ENCODE data around the gene SMAD3. TPM values are rescaled to one million over a fixed set of nuclear protein-coding genes. Genes with fewer than 3 reads are reported as not detected.

SMAD3 gene
- total and polyA plus RNA-seq, 2 donors (not counting 1 experiment from before 2014, with no cell fraction given) = 55.9 to 163 TPM

DNA sequence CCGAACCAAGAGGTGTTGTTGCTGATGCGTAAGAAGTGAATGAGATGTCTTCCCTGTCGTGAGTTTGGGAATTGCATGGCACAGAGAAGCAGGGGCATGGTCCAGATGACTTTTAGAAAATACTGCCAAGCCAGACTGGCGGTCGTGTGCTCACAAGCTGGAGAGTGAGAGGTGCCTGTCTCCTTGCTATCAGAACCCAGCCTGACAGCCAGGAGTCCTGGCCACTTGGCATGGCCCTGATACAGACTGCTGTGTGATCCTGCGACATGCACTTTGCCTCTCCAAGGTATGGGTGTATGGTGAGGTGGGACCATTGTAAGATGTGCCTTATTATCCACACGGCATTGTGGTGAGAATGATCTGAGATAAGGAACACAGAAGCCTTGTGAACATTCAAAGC, 93.0 kb downstream of the SMAD3 start:
- no peak overlapping the region for H3K9ac ChIP-seq (ENCODE audit: low read length)
- peaks cover 98% of the 10 kb centered on the region for H3K79me2 ChIP-seq (ENCODE audit: control insufficient read depth, insufficient read depth, low read length)
- H4K20me1 ChIP-seq (ENCODE audit: control insufficient read depth, insufficient read depth, low read length, poor library complexity, severe bottlenecking) = peaks cover 91% of the 10 kb centered on the region
- H3K4me1 ChIP-seq (ENCODE audit: control insufficient read depth in 2 of 2, insufficient read depth in 2 of 2, low read length in 2 of 2) = peaks cover 27 to 40% of the 10 kb centered on the region in 2 donors
- no peaks in the 10 kb centered on the region for H3K9me3 ChIP-seq (ENCODE audit: control extremely low read depth in 1 of 3, control insufficient read depth in 2 of 3, insufficient read depth in 1 of 3, low read length in 2 of 3)
- H3K36me3 ChIP-seq (replicated peaks in 1 of 2; ENCODE audit: control extremely low read depth in 1 of 2, control insufficient read depth in 1 of 2, extremely low read depth in 1 of 2, insufficient read depth in 2 of 2, low read length in 1 of 2) = peaks cover 3 to 26% of the 10 kb centered on the region in 2 experiments
- H3K27me3 ChIP-seq (replicated peaks in 1 of 4; ENCODE audit: control extremely low read depth in 1 of 4, control insufficient read depth in 3 of 4, insufficient read depth in 4 of 4, low read length in 3 of 4) = no peaks in the 10 kb centered on the region
- ATAC-seq (ENCODE audit: low read depth) (no peak), DNase-seq (no peak)
- no peak overlapping the region for H3K4me2 ChIP-seq (replicated peaks; ENCODE audit: low read depth, low read length, poor library complexity, severe bottlenecking)
- peak overlapping the region; percentile 20 for H3K27ac Mint-ChIP-seq
- no peak overlapping the region for H2AFZ ChIP-seq (ENCODE audit: insufficient read depth, low read depth, low read length, poor library complexity, severe bottlenecking)
- H3K9me3 Mint-ChIP-seq (ENCODE audit: insufficient read depth) = no peaks in the 10 kb centered on the region
- intact Hi-C loops (cut with micrococcal nuclease) = no loop called here
- no peak overlapping the region for H3K27ac ChIP-seq (ENCODE audit: low read length in 2 of 2)
- no peak overlapping the region for H3K4me3 ChIP-seq (ENCODE audit: control extremely low read depth in 1 of 5, extremely low read depth in 1 of 5, insufficient read depth in 1 of 5, low read depth in 2 of 5, low read length in 4 of 5)
- 100% methylated on average over 7 of the region's 7 CpGs for WGBS (ENCODE audit: insufficient coverage)
- H3K4me3 Mint-ChIP-seq = no peak overlapping the region
- CTCF ChIA-PET = no interaction called here
- POLR2A ChIA-PET = no interaction called here
- TF ChIP-seq EZH2 (IDR thresholded peaks at IDR 0.05; ENCODE audit: borderline replicate concordance, insufficient read depth, low read depth, low read length, poor library complexity, severe bottlenecking) = no peak
- TF ChIP-seq, protein P1, sequence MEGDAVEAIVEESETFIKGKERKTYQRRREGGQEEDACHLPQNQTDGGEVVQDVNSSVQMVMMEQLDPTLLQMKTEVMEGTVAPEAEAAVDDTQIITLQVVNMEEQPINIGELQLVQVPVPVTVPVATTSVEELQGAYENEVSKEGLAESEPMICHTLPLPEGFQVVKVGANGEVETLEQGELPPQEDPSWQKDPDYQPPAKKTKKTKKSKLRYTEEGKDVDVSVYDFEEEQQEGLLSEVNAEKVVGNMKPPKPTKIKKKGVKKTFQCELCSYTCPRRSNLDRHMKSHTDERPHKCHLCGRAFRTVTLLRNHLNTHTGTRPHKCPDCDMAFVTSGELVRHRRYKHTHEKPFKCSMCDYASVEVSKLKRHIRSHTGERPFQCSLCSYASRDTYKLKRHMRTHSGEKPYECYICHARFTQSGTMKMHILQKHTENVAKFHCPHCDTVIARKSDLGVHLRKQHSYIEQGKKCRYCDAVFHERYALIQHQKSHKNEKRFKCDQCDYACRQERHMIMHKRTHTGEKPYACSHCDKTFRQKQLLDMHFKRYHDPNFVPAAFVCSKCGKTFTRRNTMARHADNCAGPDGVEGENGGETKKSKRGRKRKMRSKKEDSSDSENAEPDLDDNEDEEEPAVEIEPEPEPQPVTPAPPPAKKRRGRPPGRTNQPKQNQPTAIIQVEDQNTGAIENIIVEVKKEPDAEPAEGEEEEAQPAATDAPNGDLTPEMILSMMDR (IDR thresholded peaks at IDR 0.05) = no peak
- H3K27me3 Mint-ChIP-seq = no peaks in the 10 kb centered on the region
- H3K4me1 Mint-ChIP-seq = peaks cover 78% of the 10 kb centered on the region

DNA sequence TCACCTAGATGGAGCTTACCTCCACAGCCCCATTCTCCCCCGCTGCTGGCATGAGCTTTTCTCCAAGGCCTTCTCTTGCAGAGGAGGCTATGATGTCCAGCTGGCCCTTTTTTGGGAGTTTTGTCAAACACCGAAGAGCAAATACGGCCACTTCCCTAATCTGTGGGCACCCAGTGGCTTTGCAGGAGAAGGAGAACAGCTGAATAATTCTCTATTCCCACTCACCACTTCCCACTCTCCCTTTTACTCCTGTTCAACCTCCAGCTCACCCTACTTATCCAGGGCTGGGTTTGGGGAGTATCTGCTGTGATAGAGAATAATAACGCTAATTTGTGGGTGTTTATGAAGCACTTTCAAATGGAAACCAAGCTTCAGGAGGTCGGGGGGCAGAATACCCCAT, 96.0 kb downstream of the SMAD3 start:
- peaks cover 60% of the 10 kb centered on the region for H3K4me1 Mint-ChIP-seq
- H3K27ac ChIP-seq (ENCODE audit: low read length in 2 of 2) = peak overlapping the region in 1 of 2 donors; percentile 59

More for the DNA sequence above, 96.0 kb downstream of the SMAD3 start:
- Histone ChIP-seq H3K9me3 (ENCODE audit: control extremely low read depth in 1 of 3, control insufficient read depth in 2 of 3, insufficient read depth in 1 of 3, low read length in 2 of 3) (no peaks in the 10 kb centered on the region), H3K27me3 (replicated peaks in 1 of 4; ENCODE audit: control extremely low read depth in 1 of 4, control insufficient read depth in 3 of 4, insufficient read depth in 4 of 4, low read length in 3 of 4) (no peaks in the 10 kb centered on the region), H3K4me1 (ENCODE audit: control insufficient read depth in 2 of 2, insufficient read depth in 2 of 2, low read length in 2 of 2) (peaks cover 21 to 37% of the 10 kb centered on the region in 2 donors), H3K79me2 (ENCODE audit: control insufficient read depth, insufficient read depth, low read length) (peaks cover 96% of the 10 kb centered on the region), H3K9ac (ENCODE audit: low read length) (no peak overlapping the region), H2AFZ (ENCODE audit: insufficient read depth, low read depth, low read length, poor library complexity, severe bottlenecking) (no peak overlapping the region), H3K36me3 (replicated peaks in 1 of 2; ENCODE audit: control extremely low read depth in 1 of 2, control insufficient read depth in 1 of 2, extremely low read depth in 1 of 2, insufficient read depth in 2 of 2, low read length in 1 of 2) (peaks cover 2 to 26% of the 10 kb centered on the region in 2 experiments), H3K4me2 (replicated peaks; ENCODE audit: low read depth, low read length, poor library complexity, severe bottlenecking) (peak overlapping the region; percentile 0), H3K4me3 (ENCODE audit: control extremely low read depth in 1 of 5, extremely low read depth in 1 of 5, insufficient read depth in 1 of 5, low read depth in 2 of 5, low read length in 4 of 5) (no peak overlapping the region), H4K20me1 (ENCODE audit: control insufficient read depth, insufficient read depth, low read length, poor library complexity, severe bottlenecking) (peaks cover 93% of the 10 kb centered on the region)
- DNase-seq (no peak), ATAC-seq (ENCODE audit: low read depth) (no peak)
- no peak for TF ChIP-seq EZH2 (IDR thresholded peaks at IDR 0.05; ENCODE audit: borderline replicate concordance, insufficient read depth, low read depth, low read length, poor library complexity, severe bottlenecking)
- TF ChIP-seq, protein P1 (IDR thresholded peaks at IDR 0.05) = no peak
- CTCF ChIA-PET = interaction anchor here (0.5 to 1.4 kb wide), 4 partner anchors 12 to 215 kb away, joined by 4 to 6 read pairs (median 5); no protein-coding TSS in a partner anchor
- H3K27ac Mint-ChIP-seq = peak overlapping the region; percentile 79
- H3K4me3 Mint-ChIP-seq = no peak overlapping the region
- no peaks in the 10 kb centered on the region for H3K9me3 Mint-ChIP-seq (ENCODE audit: insufficient read depth)
- WGBS (ENCODE audit: insufficient coverage) = 100% methylated on average over 2 of the region's 5 CpGs
- intact Hi-C loops (cut with micrococcal nuclease) = no loop called here
- POLR2A ChIA-PET = interaction anchor here (1.0 kb wide), 1 partner anchor 15 kb away, joined by 3 read pairs; no protein-coding TSS in a partner anchor
- no peaks in the 10 kb centered on the region for H3K27me3 Mint-ChIP-seq
